Subcutaneous adipose tissue (tissue), 4 donors: Measurements from ENCODE around the gene GNG10. TPM values are rescaled to one million over a fixed set of nuclear protein-coding genes. Genes with fewer than 3 reads are reported as not detected.

Experiments used
- total RNA-seq, 4 donors: library from RNA; depleted of rRNA; stranded (reverse); fragments of >200 nt; gene quantifications; one replicate each; pipeline ENCODE4 v1.1.0, GENCODE V29; 2016
- TF ChIP-seq, protein P1 (sequence below): fragments of 450-650 bp; IDR thresholded peaks from one replicate; pipeline ENCODE4 v1.5.1; 2016; ENCODE audit warnings: low read depth, mild to moderate bottlenecking, control low read depth, antibody characterized with exemption, moderate library complexity

Gene GNG10
- total RNA-seq, 4 donors from 2014 or later = 79.9 to 125 (median 105) TPM

DNA sequence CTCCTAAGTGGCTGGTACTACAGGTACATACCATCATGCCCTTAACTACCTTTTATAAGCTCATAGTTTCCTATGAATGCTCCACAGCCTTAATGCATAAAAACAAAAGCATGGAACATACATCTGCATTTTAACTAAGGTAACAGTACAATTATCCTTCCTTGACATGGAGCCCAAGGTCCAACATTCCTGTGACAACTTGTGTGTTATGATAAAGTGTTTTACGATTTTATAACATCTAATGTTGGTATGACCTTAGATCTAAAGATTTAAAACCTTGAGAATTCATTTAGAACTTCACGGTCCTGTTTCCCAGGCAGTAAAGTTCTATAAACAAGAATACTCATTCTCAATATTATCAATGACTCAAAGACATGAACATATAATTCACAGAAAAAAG lies 43.1 kb downstream of the GNG10 start:
- TF ChIP-seq, protein P1, sequence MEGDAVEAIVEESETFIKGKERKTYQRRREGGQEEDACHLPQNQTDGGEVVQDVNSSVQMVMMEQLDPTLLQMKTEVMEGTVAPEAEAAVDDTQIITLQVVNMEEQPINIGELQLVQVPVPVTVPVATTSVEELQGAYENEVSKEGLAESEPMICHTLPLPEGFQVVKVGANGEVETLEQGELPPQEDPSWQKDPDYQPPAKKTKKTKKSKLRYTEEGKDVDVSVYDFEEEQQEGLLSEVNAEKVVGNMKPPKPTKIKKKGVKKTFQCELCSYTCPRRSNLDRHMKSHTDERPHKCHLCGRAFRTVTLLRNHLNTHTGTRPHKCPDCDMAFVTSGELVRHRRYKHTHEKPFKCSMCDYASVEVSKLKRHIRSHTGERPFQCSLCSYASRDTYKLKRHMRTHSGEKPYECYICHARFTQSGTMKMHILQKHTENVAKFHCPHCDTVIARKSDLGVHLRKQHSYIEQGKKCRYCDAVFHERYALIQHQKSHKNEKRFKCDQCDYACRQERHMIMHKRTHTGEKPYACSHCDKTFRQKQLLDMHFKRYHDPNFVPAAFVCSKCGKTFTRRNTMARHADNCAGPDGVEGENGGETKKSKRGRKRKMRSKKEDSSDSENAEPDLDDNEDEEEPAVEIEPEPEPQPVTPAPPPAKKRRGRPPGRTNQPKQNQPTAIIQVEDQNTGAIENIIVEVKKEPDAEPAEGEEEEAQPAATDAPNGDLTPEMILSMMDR = no peak

DNA sequence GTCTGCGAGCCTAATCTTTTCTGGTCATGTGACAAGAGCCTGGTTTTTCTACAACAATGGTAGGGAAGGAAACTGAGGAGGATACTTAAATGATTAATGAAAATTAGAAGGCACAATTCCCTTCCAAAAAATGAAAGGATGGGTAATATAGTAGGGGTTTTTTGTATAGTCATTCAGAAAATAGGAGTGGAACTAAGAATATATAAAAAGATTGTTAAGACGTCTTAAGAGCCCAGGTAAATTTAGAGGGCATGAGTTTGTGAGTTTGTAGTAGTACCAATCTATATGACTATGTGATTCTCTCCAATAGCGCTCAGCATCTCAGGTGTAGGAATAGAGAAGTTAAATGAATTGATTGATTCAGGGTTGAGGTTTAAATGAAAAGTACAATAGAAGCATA lies 50.1 kb downstream of the GNG10 start:
- TF ChIP-seq, protein P1 = no peak

DNA sequence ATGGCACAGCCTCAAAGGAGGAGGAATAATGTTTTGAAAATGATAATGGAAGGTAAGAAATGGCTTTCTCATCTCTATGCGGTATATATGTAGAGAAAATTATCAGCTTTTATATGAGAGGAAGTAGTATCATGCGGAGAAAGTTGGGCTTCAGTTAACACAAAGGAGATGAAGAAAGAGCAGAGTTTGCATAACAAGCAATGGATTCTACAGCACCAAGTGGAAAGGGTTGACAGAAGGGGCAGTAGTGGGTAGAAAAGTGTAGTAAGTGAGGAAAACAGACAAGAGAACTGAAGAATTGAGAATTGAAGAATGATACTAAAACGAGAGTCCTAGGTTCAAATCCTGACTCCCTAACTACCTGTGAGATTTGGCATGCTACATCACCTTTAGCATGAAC lies 51.0 kb downstream of the GNG10 start:
- TF ChIP-seq, protein P1 = no peak

DNA sequence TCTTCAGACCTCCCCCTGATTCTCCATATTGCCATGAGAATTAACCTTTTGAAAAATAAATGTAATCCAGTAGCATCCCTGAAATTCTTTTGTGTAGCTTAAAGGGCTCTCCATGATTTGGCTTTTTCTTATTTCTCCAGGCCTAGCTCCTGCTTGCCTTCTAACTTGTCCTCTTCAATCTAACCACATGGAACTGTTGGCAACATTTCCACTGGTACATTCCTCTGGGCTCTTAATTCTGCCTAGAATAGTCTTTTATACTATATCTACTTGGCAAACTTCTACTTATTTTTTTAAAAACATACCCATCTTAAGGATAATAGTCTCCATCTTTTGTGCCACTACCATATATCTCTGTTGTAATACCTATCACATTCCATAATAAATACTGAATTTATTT lies 54.1 kb downstream of the GNG10 start:
- TF ChIP-seq, protein P1 = no peak

DNA sequence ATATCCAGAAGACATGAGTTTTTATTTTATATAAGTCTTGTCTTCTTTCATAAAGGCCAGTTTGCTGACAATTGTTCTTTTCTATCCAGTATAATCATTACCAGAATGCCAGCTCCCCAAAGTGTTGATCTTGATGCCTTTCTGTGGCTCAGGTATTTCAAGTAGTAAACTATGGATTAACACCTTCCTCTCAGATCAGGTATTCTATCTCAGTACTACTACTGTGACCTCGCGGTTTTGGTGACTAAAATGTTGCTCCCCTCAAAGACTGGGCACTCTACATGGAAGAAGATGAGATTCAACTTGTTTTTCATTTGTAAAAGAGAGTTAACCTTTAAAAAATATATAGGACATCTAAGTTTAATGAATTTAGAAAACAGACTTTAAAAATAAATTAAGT lies 58.1 kb downstream of the GNG10 start:
- TF ChIP-seq, protein P1 = no peak

Other genes starting within 250 kb of the GNG10 start
- gene ECPAS, start 177.2 kb upstream of the GNG10 start, total RNA-seq = 100 to 1,000 TPM in 3 of 4 donors, 10 to 100 TPM in 1; 92.8 to 152 (median 147) TPM
- gene ZNF483, start 136.4 kb upstream of the GNG10 start, total RNA-seq = 1 to 10 TPM; 1.6 to 5.1 (median 3.7) TPM
- 10 to 100 TPM; 33.6 to 87.4 (median 64.8) TPM for gene PTGR1, start 62.0 kb upstream of the GNG10 start, total RNA-seq
- 10 to 100 TPM; 10.4 to 12.8 (median 11.6) TPM for gene DNAJC25, start 30.3 kb upstream of the GNG10 start, total RNA-seq
- gene SHOC1, start 133.3 kb downstream of the GNG10 start, total RNA-seq = not detected
- gene UGCG, start 235.2 kb downstream of the GNG10 start, total RNA-seq = 10 to 100 TPM; 23.9 to 46.1 (median 36.9) TPM